DOHH2 (cell line): ENCODE results near the gene SART3.

Experiments
- H3F3A ChIP-seq: fragments of 200-600 bp; sonication (generic), shearing (Covaris generic); 2 replicates; pipeline ENCODE4 v1.6.0; 2016; ENCODE audit warnings: antibody characterized with exemption, mild to moderate bottlenecking; ENCODE audit not compliant: control insufficient read depth, insufficient read depth
- H3K27ac ChIP-seq: fragments of 200-600 bp; sonication (generic); 2 replicates; pipeline ENCODE4 v1.5.1; 2014; ENCODE audit warnings: low read depth, mild to moderate bottlenecking, low read length, moderate library complexity
- H3K27me3 ChIP-seq: fragments of 200-600 bp; sonication (generic); 2 replicates; pipeline ENCODE4 v1.6.1; 2014; ENCODE audit warnings: mild to moderate bottlenecking, low read length, mixed read lengths; ENCODE audit not compliant: control insufficient read depth
- H3K36me3 ChIP-seq: fragments of 200-600 bp; sonication (generic); 2 replicates; pipeline ENCODE4 v1.6.1; 2014; ENCODE audit warnings: mild to moderate bottlenecking, low read length, moderate library complexity, mixed read lengths; ENCODE audit not compliant: control insufficient read depth
- H3K4me1 ChIP-seq: fragments of 200-600 bp; sonication (generic); 2 replicates; pipeline ENCODE4 v1.6.1; 2014; ENCODE audit warnings: mild to moderate bottlenecking, low read length, mixed read lengths; ENCODE audit not compliant: control insufficient read depth
- H3K4me2 ChIP-seq: fragments of 200-600 bp; sonication (generic); 2 replicates; pipeline ENCODE4 v1.6.0; 2014; ENCODE audit warnings: mild to moderate bottlenecking, low read length, moderate library complexity
- H3K4me3 ChIP-seq: fragments of 200-600 bp; sonication (generic); 2 replicates; pipeline ENCODE4 v1.5.1; 2014; ENCODE audit warnings: mild to moderate bottlenecking, low read length, mixed read lengths
- H3K79me2 ChIP-seq: fragments of 200-600 bp; sonication (generic); 2 replicates; pipeline ENCODE4 v1.6.1; 2014; ENCODE audit warnings: mild to moderate bottlenecking, low read length, mixed read lengths; ENCODE audit not compliant: control insufficient read depth
- H3K9me2 ChIP-seq: fragments of 200-600 bp; sonication (generic); replicated peaks from 2 replicates; pipeline ENCODE4 v1.6.1; 2014; ENCODE audit warnings: mild to moderate bottlenecking, low read length, mixed read lengths; ENCODE audit not compliant: control insufficient read depth
- H3K9me3 ChIP-seq: fragments of 200-600 bp; sonication (generic); 2 replicates; pipeline ENCODE4 v1.6.1; 2014; ENCODE audit warnings: antibody characterized with exemption, low read length, mixed read lengths; ENCODE audit not compliant: control insufficient read depth, insufficient read depth
- H4K20me1 ChIP-seq: fragments of 200-600 bp; sonication (generic); 2 replicates; pipeline ENCODE4 v1.6.0; 2014; ENCODE audit warnings: low read depth, mild to moderate bottlenecking, antibody characterized with exemption, low read length, moderate library complexity; ENCODE audit not compliant: control insufficient read depth, insufficient read depth
- CTCF ChIP-seq: fragments of 200-600 bp; sonication (generic); IDR thresholded peaks from one replicate; pipeline ENCODE4 v1.5.1; 2014; ENCODE audit warnings: antibody characterized with exemption, mild to moderate bottlenecking, low read depth, low read length; ENCODE audit not compliant: poor library complexity, severe bottlenecking
- EZH2phosphoT487 ChIP-seq: fragments of 200-600 bp; sonication (generic); IDR thresholded peaks from 2 replicates; pipeline ENCODE4 v1.6.1; 2017; ENCODE audit warnings: borderline replicate concordance, mild to moderate bottlenecking, antibody characterized with exemption, low read length, moderate library complexity, mixed read lengths

Gene SART3

GRCh38 chr12:108525681-108526080 is 35.3 kb downstream of the SART3 start:
- Histone ChIP-seq H3K4me3 (no peak overlapping the region), H3K27me3 (no peaks in the 10 kb centered on the region), H4K20me1 (no peaks in the 10 kb centered on the region), H3K27ac (no peak overlapping the region), H3K79me2 (0 out of 2 replicates have a peak, but pooled peaks cover 6% of the 10 kb centered on the region), H3K9me2 (no peaks in the 10 kb centered on the region), H3K4me2 (no peak overlapping the region), H3K36me3 (peaks cover 99% of the 10 kb centered on the region), H3K4me1 (no peaks in the 10 kb centered on the region), H3K9me3 (no peaks in the 10 kb centered on the region), H3F3A (peaks cover 5% of the 10 kb centered on the region)
- TF ChIP-seq EZH2phosphoT487: no peak
- no peak for TF ChIP-seq CTCF

- Histone ChIP-seq H3K79me2 (peaks cover 13% of the 10 kb centered on the region), H3K4me1 (no peaks in the 10 kb centered on the region), H3K27ac (no peak overlapping the region), H4K20me1 (peaks cover 4% of the 10 kb centered on the region; the same call in 1 of the 2 replicates), H3K27me3 (no peaks in the 10 kb centered on the region), H3K4me3 (no peak overlapping the region), H3F3A (peaks cover 14% of the 10 kb centered on the region), H3K4me2 (no peak overlapping the region), H3K36me3 (peaks cover 100% of the 10 kb centered on the region), H3K9me2 (no peaks in the 10 kb centered on the region), H3K9me3 (no peaks in the 10 kb centered on the region)
- TF ChIP-seq EZH2phosphoT487 (no peak), CTCF (no peak)
Measured at GRCh38 chr12:108523365-108523764, 37.6 kb downstream of the SART3 start.

- no peak overlapping the region for H3K27ac ChIP-seq
- peaks cover 82% of the 10 kb centered on the region for H3K36me3 ChIP-seq
- H3K4me1 ChIP-seq: peaks cover 12% of the 10 kb centered on the region
- peaks cover 34% of the 10 kb centered on the region for H3K79me2 ChIP-seq
- H3K4me3 ChIP-seq: no peak overlapping the region
- no peak overlapping the region for H3K4me2 ChIP-seq
- peaks cover 16% of the 10 kb centered on the region for H3F3A ChIP-seq
- H3K9me3 ChIP-seq: no peaks in the 10 kb centered on the region
- peak; percentile 40 for TF ChIP-seq CTCF
- no peak for TF ChIP-seq EZH2phosphoT487
- no peaks in the 10 kb centered on the region for H3K9me2 ChIP-seq
- peaks cover 4% of the 10 kb centered on the region; the same call in 1 of the 2 replicates for H4K20me1 ChIP-seq
- no peaks in the 10 kb centered on the region for H3K27me3 ChIP-seq
Measured at GRCh38 chr12:108519558-108519957, 41.4 kb downstream of the SART3 start.
